ENCODE data around the gene AZU1. TPM values are rescaled to one million over a fixed set of nuclear protein-coding genes. Genes with fewer than 3 reads are reported as not detected.

AZU1 gene
- total RNA-seq, 1 donor from 2014 or later = 0.75 TPM

- H3K27ac ChIP-seq = no peak overlapping the region
- ATAC-seq (no peak), DNase-seq (no peak)
- no peaks in the 10 kb centered on the region for H3K9me3 ChIP-seq
- H3K4me1 ChIP-seq = peaks cover 23% of the 10 kb centered on the region
- peaks cover 10% of the 10 kb centered on the region for H3K36me3 ChIP-seq
- intact Hi-C loops (cut with DNase I) = no loop called here
- H3K4me3 ChIP-seq = no peak overlapping the region
- TF ChIP-seq CTCF (IDR thresholded peaks at IDR 0.05) = no peak
- H3K27me3 ChIP-seq = no peaks in the 10 kb centered on the region
These were observed 32.5 kb upstream of the AZU1 start for GRCh38 chr19:795073-795611.

GRCh38 chr19:795691-796581, 31.7 kb upstream of the AZU1 start:
- Histone ChIP-seq H3K4me3 (peak overlapping the region; percentile 86), H3K9me3 (no peaks in the 10 kb centered on the region), H3K4me1 (peaks cover 30% of the 10 kb centered on the region), H3K36me3 (peaks cover 18% of the 10 kb centered on the region), H3K27me3 (no peaks in the 10 kb centered on the region), H3K27ac (peak overlapping the region; percentile 85)
- intact Hi-C loops (cut with DNase I) = no loop called here
- no peak for TF ChIP-seq CTCF (IDR thresholded peaks at IDR 0.05)
- no peak for ATAC-seq
- no peak for DNase-seq

- Histone ChIP-seq H3K4me3 (peak within 1 kb of the TSS; percentile 86), H3K4me1 (peaks cover 40% of the 10 kb centered on the region), H3K36me3 (peaks cover 25% of the 10 kb centered on the region), H3K27ac (peak within 1 kb of the TSS; percentile 93), H3K9me3 (no peaks in the 10 kb centered on the region), H3K27me3 (no peaks in the 10 kb centered on the region)
- DNase-seq = peak; percentile 100
- peak; percentile 91 for ATAC-seq
- peak; percentile 13 for TF ChIP-seq CTCF (IDR thresholded peaks at IDR 0.05)
- intact Hi-C loops (cut with DNase I) = no loop called here
These were observed 30.7 kb upstream of the AZU1 start, which contains the start of gene PTBP1 for GRCh38 chr19:796692-797527. Gene PTBP1, plus strand, starts transcription at chr19:797452. Its CDS starts 46 bp downstream, at chr19:797498.

- no peaks in the 10 kb centered on the region for H3K9me3 ChIP-seq
- intact Hi-C loops (cut with DNase I) = no loop called here
- ATAC-seq (peak; percentile 70), DNase-seq (peak; percentile 96)
- peak overlapping the region; percentile 93 for H3K27ac ChIP-seq
- peak overlapping the region; percentile 83 for H3K4me3 ChIP-seq
- peaks cover 49% of the 10 kb centered on the region for H3K4me1 ChIP-seq
- no peak for TF ChIP-seq CTCF (IDR thresholded peaks at IDR 0.05)
- no peaks in the 10 kb centered on the region for H3K27me3 ChIP-seq
- peaks cover 29% of the 10 kb centered on the region for H3K36me3 ChIP-seq
These were observed 29.9 kb upstream of the AZU1 start for GRCh38 chr19:797528-798414.
